Superior temporal gyrus (tissue), 1 donor: ENCODE data around the gene PAK4.
"Not testable (repeated sequence)": the region's sequence is repeated elsewhere in the genome, so short reads cannot be mapped to it uniquely, and the experiment has no call there.

Source experiments
- DNase-seq: peaks from one replicate; pipeline ENCODE4 v3.0.0-alpha.2; 2016; ENCODE audit errors: extremely low spot score

Gene PAK4

GRCh38 chr19:39100500-39101166 is 25.0 kb upstream of the PAK4 start:
- no peak for DNase-seq

DNA sequence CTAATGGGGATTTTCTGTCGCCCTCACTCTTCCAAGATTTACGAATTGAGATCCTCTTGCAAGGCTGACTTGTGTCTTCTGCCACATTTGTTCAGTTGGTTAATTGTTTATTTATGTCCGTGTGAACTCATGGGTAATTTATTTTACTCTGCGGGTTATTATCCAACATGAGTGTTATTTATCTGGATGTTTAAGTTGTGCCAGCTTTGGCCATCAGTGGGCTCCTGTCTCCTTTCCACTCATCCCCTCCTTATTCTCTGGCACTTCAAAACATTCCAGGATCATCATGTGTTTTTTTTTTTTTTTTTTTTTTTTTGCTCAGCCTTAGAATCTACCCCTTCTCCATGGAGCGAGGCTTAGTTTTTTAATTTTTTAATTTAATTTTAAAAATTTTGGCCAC is 22.4 kb upstream of the PAK4 start:
- DNase-seq = no peak

- DNase-seq = peak; percentile 75
These were observed 21.4 kb upstream of the PAK4 start for GRCh38 chr19:39104186-39104596.

GRCh38 chr19:39106194-39106593 is 19.4 kb upstream of the PAK4 start:
- DNase-seq = peak; percentile 51

DNA sequence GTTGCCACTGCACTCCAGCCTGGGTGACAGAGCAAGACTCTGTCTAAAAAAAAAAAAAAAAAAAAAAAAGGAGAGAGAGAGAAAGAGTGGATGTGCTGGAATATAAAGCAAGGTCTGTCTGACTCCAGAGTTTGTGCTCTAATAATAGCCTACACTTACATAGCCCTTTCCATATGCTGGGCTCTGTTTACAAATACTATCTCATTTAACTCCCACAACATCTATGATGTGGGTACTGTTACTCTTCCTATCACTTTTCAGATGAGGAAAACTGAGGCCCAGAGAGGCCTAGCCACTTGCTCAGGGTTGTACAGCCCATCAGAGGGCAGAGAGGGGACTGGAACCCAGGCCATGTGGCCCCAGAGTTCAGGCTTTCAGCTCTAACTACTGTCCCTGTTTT is 15.9 kb upstream of the PAK4 start:
- DNase-seq = no peak

- DNase-seq = peak; percentile 83
These were observed 15.2 kb upstream of the PAK4 start for GRCh38 chr19:39110263-39110967.

DNA sequence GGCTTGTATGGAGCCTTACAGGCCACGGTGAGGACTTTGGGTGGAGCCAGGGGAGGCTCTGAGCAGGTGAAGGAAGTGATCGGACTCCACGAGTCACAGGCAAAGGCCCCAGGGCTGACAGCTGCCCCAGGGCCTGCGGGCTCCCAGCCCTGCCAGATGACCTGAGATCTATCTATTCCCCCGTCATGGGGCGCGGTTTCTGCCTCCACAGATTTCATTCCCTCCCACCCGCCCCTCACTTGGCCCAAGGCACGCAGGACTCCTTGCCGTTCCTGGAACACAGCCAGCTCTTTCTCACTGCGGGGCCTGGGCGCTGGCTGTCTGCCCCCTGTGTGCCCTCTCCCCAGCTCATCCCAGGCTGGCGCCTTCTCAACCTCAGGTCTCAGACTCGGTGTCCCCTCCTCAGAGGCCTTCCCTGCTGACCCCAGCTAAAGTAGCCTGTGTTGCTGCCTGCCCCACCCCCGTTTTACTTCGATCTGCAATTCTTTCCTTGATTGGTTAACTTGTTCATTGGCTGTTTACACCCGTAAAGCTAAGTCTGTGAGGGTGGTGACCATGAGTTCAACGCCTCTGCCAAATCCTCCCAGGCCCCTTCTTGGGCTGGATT is 13.9 kb upstream of the PAK4 start:
- DNase-seq = no peak

GRCh38 chr19:39112338-39112890 is 13.2 kb upstream of the PAK4 start:
- DNase-seq = no peak

DNA sequence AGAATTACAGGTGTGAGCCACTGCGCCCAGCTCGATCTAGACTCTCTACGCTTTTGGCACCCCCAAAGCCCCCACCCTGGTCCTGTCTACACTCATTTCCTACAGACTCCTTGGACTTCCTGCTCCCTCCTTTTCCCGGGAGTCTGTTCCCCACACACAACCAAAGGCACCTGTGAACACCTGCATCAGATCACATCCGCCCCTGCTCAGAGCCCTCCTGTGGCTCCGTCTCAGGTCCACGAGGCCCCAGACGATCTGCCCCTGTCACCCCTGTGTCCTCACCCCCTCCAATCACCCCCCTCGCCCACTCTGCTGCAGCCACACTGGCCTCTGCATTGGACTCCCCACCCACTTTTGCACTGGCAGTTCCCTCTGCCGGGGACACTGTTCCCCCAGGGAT is 12.4 kb upstream of the PAK4 start:
- no peak for DNase-seq

DNA sequence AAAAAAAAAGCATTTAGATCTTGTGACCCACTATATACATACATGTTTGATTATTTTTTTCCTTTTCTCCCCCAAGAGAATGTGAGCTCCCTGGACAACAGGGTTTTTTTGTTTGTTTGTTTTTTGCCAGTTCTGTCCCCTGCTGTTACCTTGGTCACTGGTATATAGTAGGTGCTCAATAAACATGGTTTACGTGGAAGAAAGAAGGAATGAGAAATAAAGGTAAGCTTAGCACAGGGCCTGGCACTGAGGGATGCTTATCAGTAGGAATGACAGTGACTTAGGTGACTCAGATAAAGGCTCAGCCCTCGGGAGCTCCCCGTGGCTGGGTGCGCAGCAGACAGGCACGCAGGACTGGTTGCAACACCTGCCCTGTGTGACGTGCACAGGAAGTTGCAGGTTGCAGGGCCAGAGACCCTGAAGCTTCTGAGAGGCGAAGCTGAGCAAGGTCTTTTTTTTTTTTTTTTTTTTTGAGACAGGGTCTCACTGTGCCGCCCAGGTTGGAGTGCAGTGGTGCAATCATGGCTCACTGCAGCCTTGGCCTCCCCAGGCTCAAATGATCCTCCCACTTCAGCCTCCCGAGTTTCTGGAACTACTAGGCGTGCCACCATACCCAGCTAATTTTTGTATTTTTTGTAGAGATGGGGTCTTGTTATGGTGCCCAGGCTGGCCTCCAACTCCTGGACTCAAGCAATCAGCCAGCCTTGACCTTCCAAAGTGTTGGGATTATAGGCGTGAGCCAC is 10.3 kb upstream of the PAK4 start:
- DNase-seq = no peak

DNA sequence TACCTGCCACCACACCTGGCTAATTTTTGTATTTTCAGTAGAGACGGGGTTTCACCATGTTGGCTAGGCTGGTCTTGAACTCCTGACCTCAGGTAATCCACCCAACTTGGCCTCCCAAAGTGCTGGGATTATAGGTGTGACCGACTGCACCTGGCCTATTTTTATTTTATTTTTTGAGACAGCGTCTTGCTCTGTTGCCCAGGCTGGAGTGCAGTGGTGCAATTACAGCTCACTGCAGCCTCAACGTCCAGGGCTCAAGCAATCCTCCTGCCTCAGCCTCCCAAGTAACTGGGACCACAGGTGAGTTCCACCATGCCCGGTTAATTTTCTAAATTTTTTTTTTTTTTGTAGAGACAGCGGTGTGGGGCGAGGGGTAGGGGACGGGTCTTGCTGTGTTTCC is 8.6 kb upstream of the PAK4 start:
- DNase-seq = not testable (repeated sequence)

GRCh38 chr19:39119830-39120229 is 5.8 kb upstream of the PAK4 start:
- DNase-seq = no peak

DNA sequence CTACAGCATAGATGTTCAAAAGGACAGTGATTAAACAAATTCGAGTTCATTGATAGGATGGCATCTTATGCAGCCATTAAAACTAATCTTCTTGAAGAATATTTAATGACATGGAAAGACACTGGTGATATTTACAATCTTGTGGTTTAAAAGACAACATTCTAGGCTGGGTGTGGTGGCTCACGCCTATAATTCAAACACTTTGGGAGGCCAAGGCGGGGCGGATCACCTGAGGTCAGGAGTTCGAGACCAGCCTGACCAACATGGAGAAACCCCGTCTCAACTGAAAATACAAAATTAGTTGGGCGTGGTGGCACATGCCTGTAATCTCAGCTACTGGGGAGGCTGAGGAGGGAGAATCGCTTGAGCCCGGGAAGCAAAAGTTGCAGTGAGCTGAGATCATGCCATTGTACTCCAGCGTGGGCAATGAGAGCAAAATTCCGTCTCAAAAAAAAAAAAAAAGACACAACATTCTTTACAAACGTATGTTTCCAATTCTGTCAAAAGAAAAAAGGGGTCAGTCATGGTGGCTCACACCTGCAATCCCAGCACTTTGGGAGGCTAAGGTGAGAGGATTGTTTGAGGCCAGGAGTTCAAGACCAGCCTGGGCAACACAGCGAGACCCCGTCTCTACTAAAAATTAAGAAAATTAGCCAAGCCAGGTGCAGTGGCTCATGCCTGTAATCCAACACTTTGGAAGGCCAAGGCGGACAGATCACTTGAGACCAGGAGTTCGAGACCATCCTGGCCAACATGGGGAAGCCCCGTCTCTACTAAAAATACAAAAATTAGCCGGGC is 2.5 kb upstream of the PAK4 start:
- no peak for DNase-seq

DNA sequence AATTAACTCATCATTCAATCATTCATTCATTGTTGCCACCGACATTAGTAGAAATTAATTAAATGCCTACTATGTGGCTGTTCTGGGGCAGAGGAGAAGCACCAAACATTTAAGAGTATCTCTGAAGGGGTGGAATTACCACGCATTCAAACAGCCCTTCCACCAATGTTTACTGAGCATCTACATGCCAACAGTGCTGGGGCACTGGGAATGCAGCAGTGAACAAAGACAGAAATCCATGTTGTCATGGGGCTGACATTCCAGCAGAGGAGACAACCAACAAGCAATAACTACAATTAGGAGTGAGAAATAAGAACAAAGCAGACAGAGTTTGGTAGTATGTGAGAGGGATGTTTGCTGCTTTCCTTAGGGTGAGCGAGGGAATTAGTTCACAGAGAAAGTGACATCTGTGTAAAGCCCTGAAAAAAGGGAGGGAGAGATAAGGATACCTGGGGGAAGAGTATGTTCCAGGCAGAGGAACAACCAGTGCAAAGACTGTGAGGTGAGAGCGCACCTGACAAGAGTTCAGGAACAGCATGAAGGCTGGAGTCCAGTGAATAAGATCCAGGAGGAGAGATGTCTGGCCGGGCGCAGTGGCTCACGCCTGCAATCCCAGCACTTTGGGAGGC is 1.3 kb upstream of the PAK4 start:
- DNase-seq = no peak

- DNase-seq = no peak
These were observed 410 bp upstream of the PAK4 start for GRCh38 chr19:39125199-39125553.

DNA sequence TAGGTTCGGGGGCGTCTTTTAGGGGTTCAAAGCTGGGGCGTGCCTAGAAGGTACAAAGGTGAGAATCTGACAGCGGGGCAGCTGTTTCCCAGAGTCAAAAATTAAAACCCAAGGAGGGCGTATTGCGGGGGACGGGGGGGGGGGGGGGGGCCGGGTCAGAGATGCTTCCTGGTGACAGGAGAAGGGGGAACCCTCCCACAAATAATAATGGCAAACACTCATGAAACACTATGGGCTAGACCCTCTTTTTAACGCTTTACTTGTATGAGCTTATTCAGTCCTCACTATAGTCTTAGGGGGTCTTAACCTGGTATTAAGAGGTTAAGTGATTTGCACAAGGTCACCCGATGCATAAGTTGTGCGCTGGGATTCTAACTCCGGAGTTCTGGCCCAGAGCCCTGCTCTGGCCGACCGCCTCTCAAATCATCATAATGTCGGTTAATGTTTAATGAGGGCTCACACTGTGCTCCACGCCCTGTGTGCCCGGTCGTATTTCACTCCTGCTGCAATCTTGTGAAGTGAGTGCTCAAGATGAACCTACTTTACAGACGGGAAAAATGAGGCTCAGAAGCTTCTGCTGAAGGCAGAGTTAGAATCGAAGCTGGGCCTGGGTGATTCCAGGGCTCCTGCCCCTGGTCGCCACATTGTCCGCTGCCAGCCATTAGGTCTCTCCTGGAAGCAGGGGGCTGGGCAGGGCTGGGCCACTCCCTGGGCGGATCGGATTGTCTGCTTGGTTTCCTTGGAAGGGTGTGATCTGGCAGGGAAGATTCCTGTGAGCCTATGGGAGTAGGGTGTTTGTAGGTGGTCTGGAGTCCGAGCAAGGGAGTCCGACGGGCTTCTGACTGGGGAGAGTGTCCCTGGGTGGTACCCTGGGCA is 964 bp downstream of the PAK4 start:
- DNase-seq = no peak

DNA sequence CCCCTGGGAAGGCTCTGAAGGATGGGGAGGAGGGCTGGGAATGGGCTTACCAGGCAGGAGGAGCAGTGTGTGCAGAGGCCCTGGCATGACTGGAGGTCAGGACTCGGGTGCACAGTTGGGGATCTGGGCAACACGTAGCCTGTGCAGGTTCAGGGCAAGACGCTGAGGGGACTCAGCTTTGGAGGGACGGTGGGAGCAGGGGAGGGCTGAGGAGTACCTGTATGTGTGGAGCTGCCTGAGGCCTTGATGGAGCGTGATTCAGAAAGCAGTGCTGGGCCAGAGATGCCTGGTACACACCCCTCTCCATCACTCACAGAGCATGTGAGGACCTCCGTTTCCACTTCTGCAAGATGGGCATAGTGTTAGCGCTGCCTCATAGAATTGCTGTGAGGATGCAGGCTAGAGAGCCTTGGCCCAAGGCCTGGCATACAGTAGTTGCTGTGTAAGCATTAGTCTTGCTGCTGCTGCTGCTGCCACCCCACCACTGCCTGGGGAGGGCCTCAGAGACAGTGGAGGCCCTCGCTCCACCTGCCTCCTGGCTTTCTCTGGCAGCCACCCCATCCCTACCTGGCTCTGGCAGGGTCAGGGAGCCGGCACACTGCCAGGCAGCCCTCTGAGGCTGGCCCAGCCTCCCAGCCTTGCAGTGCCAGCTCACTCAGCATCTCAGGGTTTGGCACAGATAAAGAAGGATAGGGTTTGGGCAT is 2.4 kb downstream of the PAK4 start:
- no peak for DNase-seq

- no peak for DNase-seq
These were observed 3.0 kb downstream of the PAK4 start for GRCh38 chr19:39128516-39129079.

- no peak for DNase-seq
These were observed 3.5 kb downstream of the PAK4 start for GRCh38 chr19:39129116-39129515.
